ENCODE data around the gene GPR171. TPM values are rescaled to one million over a fixed set of nuclear protein-coding genes. Genes with fewer than 3 reads are reported as not detected.
A peak's percentile ranks its signal among the peaks of the same experiment; 100 is the strongest.

The GPR171 gene
- total and polyA plus RNA-seq, 10 donors: 2.7 to 40.4 (median 11.1) TPM

- no peak for TF ChIP-seq POLR2AphosphoS5 (IDR thresholded peaks at IDR 0.05)
- no peak for DNase-seq
- Histone ChIP-seq H3K27me3 (replicated peaks in 1 of 7) (no peaks in the 10 kb centered on the region), H3K36me3 (no peaks in the 10 kb centered on the region), H3K9me3 (no peaks in the 10 kb centered on the region), H3K4me1 (peaks cover 0 to 25% (median under 1%) of the 10 kb centered on the region in 6 donors), H3K4me3 (no peak overlapping the region), H3K27ac (peak overlapping the region in 4 of 8 donors; percentile 73 to 85 (median 77))
- intact Hi-C loops (cut with DNase I; ENCODE audit: low total_unique reads): no loop called here
- WGBS, 5 donors: 80 to 94% (median 91%) methylated on average over 6 of the region's 6 CpGs
Measured at GRCh38 chr3:151205482-151205881, 2.5 kb upstream of the GPR171 start.

GRCh38 chr3:151204530-151205402 lies 1.8 kb upstream of the GPR171 start:
- no peaks in the 10 kb centered on the region for H3K9me3 ChIP-seq
- no peak for DNase-seq
- 66 to 78% (median 67%) methylated on average over 3 of the region's 3 CpGs for WGBS, 5 donors
- H3K27ac ChIP-seq: peak overlapping the region in 7 of 8 donors; percentile 8 to 85 (median 73)
- TF ChIP-seq POLR2A (IDR thresholded peaks at IDR 0.05) (no peak), POLR2AphosphoS5 (IDR thresholded peaks at IDR 0.05) (no peak), CTCF (IDR thresholded peaks at IDR 0.05 in 8 of 11, conservative IDR thresholded peaks at IDR 0.05 in 3 of 11) (no peak)
- H3K4me1 ChIP-seq: peaks cover 0 to 18% (median 0%) of the 10 kb centered on the region in 6 donors
- H3K4me3 ChIP-seq: no peak overlapping the region
- no peaks in the 10 kb centered on the region for H3K36me3 ChIP-seq
- intact Hi-C loops (cut with DNase I; ENCODE audit: low total_unique reads): no loop called here
- H3K27me3 ChIP-seq (replicated peaks in 1 of 7): no peaks in the 10 kb centered on the region

- WGBS, 5 donors: 82 to 86% (median 85%) methylated on average over 7 of the region's 7 CpGs
- peaks cover 0 to 16% (median 0%) of the 10 kb centered on the region in 6 donors for H3K4me1 ChIP-seq
- peak overlapping the region in 7 of 8 donors; percentile 13 to 85 (median 73) for H3K27ac ChIP-seq
- DNase-seq: no peak
- peaks cover 0 to 10% (median 0%) of the 10 kb centered on the region in 6 donors for H3K36me3 ChIP-seq
- peak overlapping the region in 5 of 8 donors; percentile 21 to 64 (median 26) for H3K4me3 ChIP-seq
- H3K27me3 ChIP-seq (replicated peaks in 1 of 7): no peaks in the 10 kb centered on the region
- no peak for TF ChIP-seq POLR2A (IDR thresholded peaks at IDR 0.05)
- TF ChIP-seq CTCF (IDR thresholded peaks at IDR 0.05 in 8 of 11, conservative IDR thresholded peaks at IDR 0.05 in 3 of 11): no peak
- TF ChIP-seq POLR2AphosphoS5 (IDR thresholded peaks at IDR 0.05): no peak
- intact Hi-C loops (cut with DNase I; ENCODE audit: low total_unique reads): no loop called here
- no peaks in the 10 kb centered on the region for H3K9me3 ChIP-seq
Measured at GRCh38 chr3:151201051-151201730, 1.8 kb downstream of the GPR171 start.

GRCh38 chr3:151200586-151200985 lies 2.4 kb downstream of the GPR171 start:
- TF ChIP-seq CTCF (IDR thresholded peaks at IDR 0.05 in 8 of 11, conservative IDR thresholded peaks at IDR 0.05 in 3 of 11) (no peak), POLR2A (IDR thresholded peaks at IDR 0.05) (no peak), POLR2AphosphoS5 (IDR thresholded peaks at IDR 0.05) (no peak)
- DNase-seq: no peak
- H3K27me3 ChIP-seq (replicated peaks in 1 of 7): no peaks in the 10 kb centered on the region
- H3K4me1 ChIP-seq: peaks cover 0 to 14% (median 0%) of the 10 kb centered on the region in 6 donors
- no peaks in the 10 kb centered on the region for H3K9me3 ChIP-seq
- intact Hi-C loops (cut with DNase I; ENCODE audit: low total_unique reads): no loop called here
- WGBS, 5 donors: 51 to 79% (median 73%) methylated on average over 2 of the region's 2 CpGs
- H3K27ac ChIP-seq: peak overlapping the region in 4 of 8 donors; percentile 73 to 85 (median 77)
- H3K36me3 ChIP-seq: peaks cover 0 to 10% (median 0%) of the 10 kb centered on the region in 6 donors
- peak overlapping the region in 5 of 8 donors; percentile 2 to 64 (median 26) for H3K4me3 ChIP-seq

Data from spleen (tissue), 11 donors.